ENCODE results near the gene TFDP2.

- TF ChIP-seq POLR2A (IDR thresholded peaks at IDR 0.05) (no peak), CTCF (IDR thresholded peaks at IDR 0.05) (no peak), POLR2AphosphoS5 (IDR thresholded peaks at IDR 0.05) (no peak)
These were observed 129.5 kb downstream of the TFDP2 start for GRCh38 chr3:142019794-142020320.
